SK-N-SH treated with all-trans-retinoic acid at 6 μM for 48 hours (cell line): ENCODE results near the gene SIX3.
A peak's percentile ranks its signal among the peaks of the same experiment; 100 is the strongest.

Experiments
- ATAC-seq: fragments of 200-7000 bp; cut with Tn5 transposase; 3 replicates; pipeline ENCODE4 v1.9.1; 2020; ENCODE audit warnings: mild to moderate bottlenecking, moderate library complexity
- ARNTL ChIP-seq: fragments of 450-650 bp; formaldehyde crosslinking; IDR thresholded peaks from 2 replicates; pipeline ENCODE4 v1.5.0; 2020; ENCODE audit warnings: low read depth, mild to moderate bottlenecking, moderate library complexity, borderline replicate concordance
- CSDC2 ChIP-seq: fragments of 250-450 bp; sonication (Bioruptor Pico); IDR thresholded peaks from 2 replicates; pipeline ENCODE4 v1.5.0; 2020; ENCODE audit warnings: mild to moderate bottlenecking, moderate library complexity
- ESRRG ChIP-seq: fragments of 250-450 bp; sonication (Bioruptor Pico); IDR thresholded peaks from 2 replicates; pipeline ENCODE4 v1.6.1; 2021; ENCODE audit warnings: mild to moderate bottlenecking
- GLIS3 ChIP-seq: fragments of 250-450 bp; sonication (Bioruptor Pico); IDR thresholded peaks from 2 replicates; pipeline ENCODE4 v1.5.0; 2020; ENCODE audit warnings: mild to moderate bottlenecking, moderate library complexity
- ISL1 ChIP-seq: fragments of 250-450 bp; sonication (Bioruptor Pico); IDR thresholded peaks from 2 replicates; pipeline ENCODE4 v2.1.2; 2022; ENCODE audit warnings: mild to moderate bottlenecking, moderate library complexity
- PPARA ChIP-seq: fragments of 250-450 bp; sonication (Bioruptor Pico); IDR thresholded peaks from 2 replicates; pipeline ENCODE4 v1.5.0; 2020; ENCODE audit warnings: mild to moderate bottlenecking, borderline replicate concordance
- RARB ChIP-seq: fragments of 250-450 bp; sonication (Bioruptor Pico); IDR thresholded peaks from 2 replicates; pipeline ENCODE4 v1.8.0; 2021; ENCODE audit warnings: mild to moderate bottlenecking, moderate library complexity
- TCF4 ChIP-seq: fragments of 250-450 bp; sonication (Bioruptor Pico); IDR thresholded peaks from 2 replicates; pipeline ENCODE4 v1.8.0; 2021; ENCODE audit warnings: mild to moderate bottlenecking, moderate library complexity, borderline replicate concordance
- TOX ChIP-seq: fragments of 250-450 bp; sonication (Bioruptor Pico); IDR thresholded peaks from 2 replicates; pipeline ENCODE4 v1.8.0; 2021; ENCODE audit warnings: mild to moderate bottlenecking, moderate library complexity, borderline replicate concordance
- ZC3H10 ChIP-seq: fragments of 250-450 bp; sonication (Bioruptor Pico); IDR thresholded peaks from 2 replicates; pipeline ENCODE4 v1.5.1; 2021; ENCODE audit warnings: mild to moderate bottlenecking, moderate library complexity
- ZFP3 ChIP-seq: fragments of 250-450 bp; sonication (Bioruptor Pico); IDR thresholded peaks from 2 replicates; pipeline ENCODE4 v1.5.0; 2020; ENCODE audit warnings: mild to moderate bottlenecking, moderate library complexity
- ZFP30 ChIP-seq: fragments of 450-650 bp; formaldehyde crosslinking; IDR thresholded peaks from 2 replicates; pipeline ENCODE4 v1.5.0; 2022; ENCODE audit warnings: mild to moderate bottlenecking, moderate library complexity
- ZNF565 ChIP-seq: fragments of 450-650 bp; formaldehyde crosslinking; conservative IDR thresholded peaks from 2 replicates; pipeline ENCODE4 v1.5.0; 2020; ENCODE audit warnings: low read depth, mild to moderate bottlenecking, moderate library complexity
- ZNF70 ChIP-seq: fragments of 450-650 bp; formaldehyde crosslinking; IDR thresholded peaks from 2 replicates; pipeline ENCODE4 v1.5.0; 2020; ENCODE audit warnings: mild to moderate bottlenecking, moderate library complexity
- ZNF8 ChIP-seq: fragments of 450-650 bp; formaldehyde crosslinking; IDR thresholded peaks from 2 replicates; pipeline ENCODE4 v1.5.0; 2020; ENCODE audit warnings: mild to moderate bottlenecking, moderate library complexity
- TF ChIP-seq, protein P1 (sequence below): fragments of 250-450 bp; sonication (Bioruptor Pico); IDR thresholded peaks from 2 replicates; pipeline ENCODE4 v1.5.0; 2020; ENCODE audit warnings: mild to moderate bottlenecking, moderate library complexity
- TF ChIP-seq, protein P2 (sequence below): fragments of 250-450 bp; sonication (Bioruptor Pico); IDR thresholded peaks from 2 replicates; pipeline ENCODE4 v1.8.0; 2020; ENCODE audit warnings: mild to moderate bottlenecking, moderate library complexity, borderline replicate concordance
- TF ChIP-seq, protein P3 (sequence below): fragments of 250-450 bp; sonication (Bioruptor Pico); IDR thresholded peaks from 2 replicates; pipeline ENCODE4 v1.5.1; 2020; ENCODE audit warnings: low read depth, mild to moderate bottlenecking, moderate library complexity

The SIX3 gene

DNA sequence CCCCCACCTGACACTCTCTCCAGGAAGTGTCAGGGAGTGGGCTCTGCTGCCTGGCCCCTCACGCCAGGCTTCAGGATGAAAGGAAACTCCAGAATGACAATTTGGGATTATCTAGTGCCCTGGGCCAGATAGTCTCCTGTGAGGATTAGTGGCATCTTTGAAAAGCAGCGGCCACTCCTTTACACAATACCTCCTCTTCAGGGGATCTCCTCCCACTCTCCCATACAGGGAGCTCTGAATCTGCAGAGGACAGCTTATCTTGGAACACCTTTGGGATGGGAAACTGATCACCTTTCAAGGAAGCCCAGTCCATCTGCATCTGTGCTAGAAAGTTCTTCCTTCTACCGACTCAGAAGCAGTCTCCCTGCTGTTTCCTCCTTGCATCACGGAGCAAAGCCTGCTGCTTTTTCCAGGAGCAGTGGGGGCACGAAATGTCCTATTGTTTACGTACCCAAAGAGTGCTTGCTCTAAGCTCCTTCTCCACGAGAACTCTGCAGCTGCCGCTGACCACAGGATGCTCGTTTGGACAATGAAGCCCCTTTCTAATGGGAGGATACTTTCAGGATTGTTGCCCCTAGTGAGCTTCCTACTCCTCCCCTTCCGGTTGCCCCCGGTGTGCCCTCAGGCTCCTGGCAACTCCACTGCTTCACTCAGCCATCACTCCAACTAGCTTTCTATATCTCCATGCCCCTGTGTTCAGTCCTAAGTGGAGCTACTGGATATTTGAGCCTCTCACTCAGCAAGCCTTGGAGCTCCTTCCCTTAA lies 31.5 kb downstream of the SIX3 start:
- no peak for ATAC-seq
- TF ChIP-seq RARB (CRISPR knock-in tag) (no peak), ZFP30 (CRISPR knock-in tag) (no peak), ZNF565 (no peak), GLIS3 (CRISPR knock-in tag) (no peak), ZFP3 (CRISPR knock-in tag) (no peak), ISL1 (no peak), ZC3H10 (no peak), TOX (CRISPR knock-in tag) (no peak), TCF4 (CRISPR knock-in tag) (no peak), ZNF70 (no peak)
- TF ChIP-seq, protein P1, sequence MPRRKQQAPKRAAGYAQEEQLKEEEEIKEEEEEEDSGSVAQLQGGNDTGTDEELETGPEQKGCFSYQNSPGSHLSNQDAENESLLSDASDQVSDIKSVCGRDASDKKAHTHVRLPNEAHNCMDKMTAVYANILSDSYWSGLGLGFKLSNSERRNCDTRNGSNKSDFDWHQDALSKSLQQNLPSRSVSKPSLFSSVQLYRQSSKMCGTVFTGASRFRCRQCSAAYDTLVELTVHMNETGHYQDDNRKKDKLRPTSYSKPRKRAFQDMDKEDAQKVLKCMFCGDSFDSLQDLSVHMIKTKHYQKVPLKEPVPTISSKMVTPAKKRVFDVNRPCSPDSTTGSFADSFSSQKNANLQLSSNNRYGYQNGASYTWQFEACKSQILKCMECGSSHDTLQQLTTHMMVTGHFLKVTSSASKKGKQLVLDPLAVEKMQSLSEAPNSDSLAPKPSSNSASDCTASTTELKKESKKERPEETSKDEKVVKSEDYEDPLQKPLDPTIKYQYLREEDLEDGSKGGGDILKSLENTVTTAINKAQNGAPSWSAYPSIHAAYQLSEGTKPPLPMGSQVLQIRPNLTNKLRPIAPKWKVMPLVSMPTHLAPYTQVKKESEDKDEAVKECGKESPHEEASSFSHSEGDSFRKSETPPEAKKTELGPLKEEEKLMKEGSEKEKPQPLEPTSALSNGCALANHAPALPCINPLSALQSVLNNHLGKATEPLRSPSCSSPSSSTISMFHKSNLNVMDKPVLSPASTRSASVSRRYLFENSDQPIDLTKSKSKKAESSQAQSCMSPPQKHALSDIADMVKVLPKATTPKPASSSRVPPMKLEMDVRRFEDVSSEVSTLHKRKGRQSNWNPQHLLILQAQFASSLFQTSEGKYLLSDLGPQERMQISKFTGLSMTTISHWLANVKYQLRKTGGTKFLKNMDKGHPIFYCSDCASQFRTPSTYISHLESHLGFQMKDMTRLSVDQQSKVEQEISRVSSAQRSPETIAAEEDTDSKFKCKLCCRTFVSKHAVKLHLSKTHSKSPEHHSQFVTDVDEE, result no peak
- TF ChIP-seq, protein P2, sequence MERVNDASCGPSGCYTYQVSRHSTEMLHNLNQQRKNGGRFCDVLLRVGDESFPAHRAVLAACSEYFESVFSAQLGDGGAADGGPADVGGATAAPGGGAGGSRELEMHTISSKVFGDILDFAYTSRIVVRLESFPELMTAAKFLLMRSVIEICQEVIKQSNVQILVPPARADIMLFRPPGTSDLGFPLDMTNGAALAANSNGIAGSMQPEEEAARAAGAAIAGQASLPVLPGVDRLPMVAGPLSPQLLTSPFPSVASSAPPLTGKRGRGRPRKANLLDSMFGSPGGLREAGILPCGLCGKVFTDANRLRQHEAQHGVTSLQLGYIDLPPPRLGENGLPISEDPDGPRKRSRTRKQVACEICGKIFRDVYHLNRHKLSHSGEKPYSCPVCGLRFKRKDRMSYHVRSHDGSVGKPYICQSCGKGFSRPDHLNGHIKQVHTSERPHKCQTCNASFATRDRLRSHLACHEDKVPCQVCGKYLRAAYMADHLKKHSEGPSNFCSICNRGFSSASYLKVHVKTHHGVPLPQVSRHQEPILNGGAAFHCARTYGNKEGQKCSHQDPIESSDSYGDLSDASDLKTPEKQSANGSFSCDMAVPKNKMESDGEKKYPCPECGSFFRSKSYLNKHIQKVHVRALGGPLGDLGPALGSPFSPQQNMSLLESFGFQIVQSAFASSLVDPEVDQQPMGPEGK (CRISPR knock-in tag), result no peak

DNA sequence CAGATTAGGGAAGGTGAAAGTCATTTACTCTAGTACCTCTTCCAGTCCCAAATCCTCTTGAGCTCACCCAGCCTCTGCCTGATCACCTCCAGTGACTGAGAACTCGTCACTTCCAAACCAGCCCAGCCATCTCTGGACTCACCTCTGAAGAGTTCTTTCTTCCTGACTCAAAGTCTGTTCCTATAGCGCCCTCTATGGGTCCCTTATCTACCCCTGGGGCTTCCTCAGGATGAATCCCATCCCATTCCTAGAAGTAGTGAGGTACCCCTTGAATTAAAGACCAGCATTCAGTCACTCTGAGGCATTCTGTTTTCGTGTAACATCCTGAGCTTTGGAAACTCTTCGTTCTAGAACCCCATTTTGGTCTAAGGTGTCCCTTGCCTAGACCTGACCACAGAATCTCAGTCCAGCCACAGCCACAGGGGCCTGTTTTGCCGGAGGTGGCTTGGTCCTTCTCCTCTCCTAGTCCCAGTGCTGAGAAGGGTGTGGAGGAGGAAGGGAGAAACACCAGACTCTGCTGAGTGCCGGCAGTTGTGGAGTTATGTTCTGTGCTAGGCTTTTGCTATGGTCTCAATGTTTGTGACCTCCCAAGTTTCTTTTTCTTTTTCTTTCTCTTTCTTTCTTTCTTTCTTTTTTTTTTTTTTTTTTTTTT lies 32.7 kb downstream of the SIX3 start:
- ATAC-seq, result peak; percentile 81
- no peak for TF ChIP-seq GLIS3 (CRISPR knock-in tag)

DNA sequence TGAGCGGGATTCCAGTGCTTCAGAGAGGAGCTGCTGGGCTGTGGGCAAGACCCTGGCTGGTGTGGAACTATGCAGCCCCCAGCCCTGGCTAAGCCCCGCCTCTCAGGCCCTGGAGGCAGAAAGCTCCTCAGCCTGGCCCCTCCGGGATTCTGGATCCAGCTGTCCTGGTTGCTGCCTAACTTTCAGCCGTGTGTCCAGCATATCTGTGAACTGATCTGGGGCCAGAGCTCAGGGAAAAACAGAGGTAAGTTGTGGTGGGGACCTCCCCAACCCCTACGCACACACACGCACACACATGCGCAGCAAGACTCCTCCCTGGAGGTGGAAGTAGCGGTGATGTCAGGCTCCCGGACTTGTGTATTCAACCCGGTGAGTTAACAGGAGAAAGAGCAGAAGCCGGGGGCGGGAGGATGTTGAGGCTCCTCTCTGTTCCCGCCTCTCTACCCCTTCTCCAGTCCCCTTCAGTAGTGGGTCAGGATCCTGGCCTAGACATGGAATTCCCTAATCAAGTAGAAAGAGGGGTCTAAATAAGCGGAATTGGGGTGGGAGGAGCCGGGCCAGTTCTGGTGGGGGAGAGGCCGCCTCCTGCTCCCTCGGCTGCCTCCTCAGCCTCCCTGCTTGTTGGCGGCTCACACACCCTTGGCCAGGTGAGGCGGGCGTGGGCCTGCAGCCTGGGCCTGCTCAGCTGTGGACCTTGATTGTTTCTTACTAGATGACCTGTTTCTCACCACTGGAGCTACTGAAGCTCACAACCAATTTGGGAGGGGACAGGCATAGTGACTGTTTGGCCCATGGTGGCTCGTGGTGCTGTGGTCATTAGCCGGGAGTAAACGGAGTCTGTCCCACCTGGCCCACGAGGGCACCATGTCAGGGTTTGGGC lies 34.3 kb downstream of the SIX3 start:
- no peak for ATAC-seq
- TF ChIP-seq ZFP30 (CRISPR knock-in tag), result no peak
- TF ChIP-seq, protein P3, sequence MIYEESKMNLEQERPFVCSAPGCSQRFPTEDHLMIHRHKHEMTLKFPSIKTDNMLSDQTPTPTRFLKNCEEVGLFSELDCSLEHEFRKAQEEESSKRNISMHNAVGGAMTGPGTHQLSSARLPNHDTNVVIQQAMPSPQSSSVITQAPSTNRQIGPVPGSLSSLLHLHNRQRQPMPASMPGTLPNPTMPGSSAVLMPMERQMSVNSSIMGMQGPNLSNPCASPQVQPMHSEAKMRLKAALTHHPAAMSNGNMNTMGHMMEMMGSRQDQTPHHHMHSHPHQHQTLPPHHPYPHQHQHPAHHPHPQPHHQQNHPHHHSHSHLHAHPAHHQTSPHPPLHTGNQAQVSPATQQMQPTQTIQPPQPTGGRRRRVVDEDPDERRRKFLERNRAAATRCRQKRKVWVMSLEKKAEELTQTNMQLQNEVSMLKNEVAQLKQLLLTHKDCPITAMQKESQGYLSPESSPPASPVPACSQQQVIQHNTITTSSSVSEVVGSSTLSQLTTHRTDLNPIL (CRISPR knock-in tag), result no peak
- TF ChIP-seq CSDC2 (CRISPR knock-in tag), result no peak
- TF ChIP-seq PPARA (CRISPR knock-in tag), result no peak
- TF ChIP-seq ZNF565, result no peak
- no peak for TF ChIP-seq ESRRG
- no peak for TF ChIP-seq TOX (CRISPR knock-in tag)
- TF ChIP-seq, protein P1, result no peak
- no peak for TF ChIP-seq ARNTL (CRISPR knock-in tag)
- no peak for TF ChIP-seq ZNF8 (CRISPR knock-in tag)
- TF ChIP-seq, all 23 proteins: peak for 0
